Naive thymus-derived CD4-positive, alpha-beta T cell (primary cell): Measurements from ENCODE around the gene SRSF8. TPM values are rescaled to one million over a fixed set of nuclear protein-coding genes. Genes with fewer than 3 reads are reported as not detected.

ENCODE experiments used
- ATAC-seq: fragments of 150-1000 bp; cut with Tn5 transposase; 2 replicates; pipeline ENCODE4 v1.10.0; 2021; ENCODE audit warnings: mild to moderate bottlenecking, moderate library complexity
- CTCF ChIA-PET: fragments of 350-600 bp; sonication (Branson Sonifier 250); formaldehyde crosslinking; loops from one replicate; lab custom pipeline; 2021; ENCODE audit warnings: antibody characterized with exemption; lab: Charles Lee
- POLR2A ChIA-PET: fragments of 350-600 bp; sonication (Branson Sonifier 250); formaldehyde crosslinking; loops from one replicate; lab custom pipeline; 2021; ENCODE audit warnings: antibody characterized with exemption, inconsistent platforms; lab: Charles Lee
- DNase-seq, 9 donors: peaks; one replicate each; pipeline versions ENCODE4 v3.0.0 to v3.0.0-alpha.2; 2020 to 2022; ENCODE audit warnings: mixed read lengths in 1 of 9
- H3K27ac ChIP-seq: one replicate; pipeline ENCODE4 v1.7.0; 2013; ENCODE audit warnings: mild to moderate bottlenecking, low read depth, low read length, moderate library complexity
- H3K27me3 ChIP-seq, 2 donors: one replicate each; pipeline ENCODE4 v1.7.0; 2013; ENCODE audit warnings: low read length in 2 of 2, mild to moderate bottlenecking in 2 of 2, moderate library complexity in 2 of 2; ENCODE audit not compliant: control insufficient read depth in 2 of 2, insufficient read depth in 2 of 2
- H3K36me3 ChIP-seq, 3 experiments: 1 replicate in 2 of 3; 2 replicates in 1 of 3; pipeline ENCODE4 v1.7.0; 2013; ENCODE audit warnings: low read length in 3 of 3, mild to moderate bottlenecking in 3 of 3, moderate library complexity in 1 of 3; ENCODE audit not compliant: insufficient read depth in 3 of 3, control insufficient read depth in 2 of 3
- H3K4me1 ChIP-seq, 2 donors: one replicate each; pipeline ENCODE4 v1.7.0; 2013; ENCODE audit warnings: low read length in 2 of 2, mild to moderate bottlenecking in 2 of 2, moderate library complexity in 1 of 2; ENCODE audit not compliant: control insufficient read depth in 2 of 2, insufficient read depth in 2 of 2
- H3K4me3 ChIP-seq: 2 replicates; pipeline ENCODE4 v1.7.0; 2013; ENCODE audit warnings: mild to moderate bottlenecking, low read length
- H3K9me3 ChIP-seq, 3 experiments: 1 replicate in 2 of 3; 2 replicates in 1 of 3; pipeline ENCODE4 v1.7.0; 2013; ENCODE audit warnings: low read length in 3 of 3; ENCODE audit not compliant: control insufficient read depth in 2 of 3
- H3K27ac Mint-ChIP-seq, 9 donors: one replicate each; pipeline ENCODE4 v1.8.0; 2020 to 2022; ENCODE audit warnings: mixed read lengths in 9 of 9, mild to moderate bottlenecking in 8 of 9, moderate library complexity in 5 of 9, inconsistent platforms in 2 of 9
- H3K27me3 Mint-ChIP-seq, 5 donors: one replicate each; pipeline ENCODE4 v1.8.0; 2021 to 2022; ENCODE audit warnings: mixed read lengths in 5 of 5, mild to moderate bottlenecking in 1 of 5
- H3K36me3 Mint-ChIP-seq, 5 donors: one replicate each; pipeline ENCODE4 v1.8.0; 2020 to 2022; ENCODE audit warnings: mixed read lengths in 5 of 5, mild to moderate bottlenecking in 3 of 5, inconsistent platforms in 1 of 5
- H3K4me1 Mint-ChIP-seq, 7 donors: one replicate each; pipeline ENCODE4 v1.8.0; 2020 to 2022; ENCODE audit warnings: mixed read lengths in 7 of 7, mild to moderate bottlenecking in 3 of 7, inconsistent platforms in 1 of 7
- H3K4me3 Mint-ChIP-seq, 10 donors: one replicate each; pipeline ENCODE4 v1.8.0; 2020 to 2022; ENCODE audit warnings: mild to moderate bottlenecking in 10 of 10, mixed read lengths in 10 of 10, moderate library complexity in 6 of 10, inconsistent platforms in 2 of 10
- H3K9me3 Mint-ChIP-seq, 11 donors: one replicate each; pipeline ENCODE4 v1.8.0; 2020 to 2022; ENCODE audit warnings: mixed read lengths in 11 of 11, mild to moderate bottlenecking in 4 of 11, inconsistent platforms in 1 of 11, moderate library complexity in 1 of 11
- intact Hi-C, 2 donors: fragments of 100-400 bp; cut with micrococcal nuclease; formaldehyde crosslinking; loops; one replicate each; pipeline ENCODE4 v1.15.1; 2023
- polyA plus RNA-seq, 2 donors: library from polyadenylated mRNA; unstranded; fragments of 300-500 nt; fragmentation: Illumina TruSeq; gene quantifications; one replicate each; pipeline ENCODE4 v1.2.3, GENCODE V29; 2021
- total RNA-seq, 6 experiments: library from RNA in 5 of 6; stranded (reverse) in 5 of 6; gene quantifications; 1 replicate in 5 of 6; 2 replicates in 1 of 6; pipeline ENCODE4 v1.2.3 and lab custom pipeline; 2021 to 2026

SRSF8 gene
- total and polyA plus RNA-seq, 7 experiments from 2014 or later = 42.3 to 116 (median 86.2) TPM

DNA sequence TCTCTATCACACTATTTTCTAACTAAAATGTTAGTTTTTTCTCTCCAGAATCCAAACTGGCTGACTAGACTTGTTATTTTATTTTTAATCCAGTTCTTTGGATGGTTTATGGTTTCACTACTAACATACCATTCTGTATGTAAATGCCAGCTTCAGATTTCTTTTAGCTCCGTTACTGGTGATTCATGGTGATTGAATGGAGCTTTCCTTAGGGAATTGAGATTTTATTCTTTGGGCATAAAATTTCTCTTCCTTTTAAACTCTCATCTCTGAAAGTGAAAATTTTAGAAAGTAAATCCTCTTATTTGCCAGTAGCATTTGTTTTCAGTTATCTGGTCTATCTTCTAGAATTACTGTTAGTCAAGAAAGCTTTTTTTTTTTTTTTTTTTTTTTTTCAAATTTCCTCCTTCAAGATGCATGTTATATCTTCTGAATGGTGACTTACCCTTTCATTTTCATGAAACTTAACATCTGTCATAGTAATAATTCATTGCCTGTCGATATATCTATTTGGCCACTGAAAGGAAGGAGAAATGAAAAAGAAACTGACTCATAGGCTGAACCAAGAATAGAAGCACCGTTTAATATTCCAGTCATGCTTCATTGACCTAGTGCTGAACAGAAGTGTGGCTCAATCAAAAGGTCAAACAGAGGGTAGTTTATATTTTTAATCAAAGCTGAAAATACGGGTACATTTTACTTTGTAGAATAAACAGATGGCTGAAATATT, 29.3 kb downstream of the SRSF8 start:
- no peaks in the 10 kb centered on the region for H3K9me3 ChIP-seq
- peak overlapping the region in 1 of 10 donors; percentile 66 for H3K4me3 Mint-ChIP-seq
- H3K4me1 Mint-ChIP-seq = peaks cover 28 to 60% (median 39%) of the 10 kb centered on the region in 7 donors
- H3K36me3 Mint-ChIP-seq = peaks cover 7 to 36% (median 12%) of the 10 kb centered on the region in 5 donors
- H3K27me3 Mint-ChIP-seq = no peaks in the 10 kb centered on the region
- POLR2A ChIA-PET = interaction anchor here (0.8 kb wide), 1 partner anchor 31 kb away, joined by 3 read pairs; no protein-coding TSS in a partner anchor
- no peak overlapping the region for H3K4me3 ChIP-seq
- H3K36me3 ChIP-seq = no peaks in the 10 kb centered on the region
- H3K27me3 ChIP-seq = no peaks in the 10 kb centered on the region
- peak; percentile 47 for ATAC-seq
- H3K27ac ChIP-seq = no peak overlapping the region
- no peak for DNase-seq
- H3K27ac Mint-ChIP-seq = no peak overlapping the region
- peaks cover 2 to 24% of the 10 kb centered on the region in 2 donors for H3K4me1 ChIP-seq
- intact Hi-C loops = no loop called here
- H3K9me3 Mint-ChIP-seq = peaks cover 0 to 2% (median 0%) of the 10 kb centered on the region in 11 donors
- CTCF ChIA-PET = interaction anchor here (0.6 kb wide), 2 partner anchors 504 to 1329 kb away, joined by 3 read pairs; no protein-coding TSS in a partner anchor

- ChIA-PET POLR2A (no interaction called here), CTCF (no interaction called here)
- Mint-ChIP-seq H3K4me3 (no peak overlapping the region), H3K36me3 (peaks cover 7 to 41% (median 14%) of the 10 kb centered on the region in 5 donors), H3K4me1 (peaks cover 16 to 50% (median 28%) of the 10 kb centered on the region in 7 donors), H3K27me3 (no peaks in the 10 kb centered on the region), H3K9me3 (peaks cover 0 to 2% (median 0%) of the 10 kb centered on the region in 11 donors), H3K27ac (no peak overlapping the region)
- H3K9me3 ChIP-seq = no peaks in the 10 kb centered on the region
- peaks cover 0 to 18% of the 10 kb centered on the region in 2 donors for H3K4me1 ChIP-seq
- ATAC-seq = no peak
- intact Hi-C loops = no loop called here
- no peak overlapping the region for H3K4me3 ChIP-seq
- no peaks in the 10 kb centered on the region for H3K36me3 ChIP-seq
- DNase-seq = no peak
- H3K27ac ChIP-seq = no peak overlapping the region
- no peaks in the 10 kb centered on the region for H3K27me3 ChIP-seq
Measured at GRCh38 chr11:95097209-95097608, 30.5 kb downstream of the SRSF8 start.

- CTCF ChIA-PET = interaction anchor here (0.7 kb wide), 1 partner anchor 1267 kb away, joined by 3 read pairs; no protein-coding TSS in a partner anchor
- Mint-ChIP-seq H3K36me3 (peaks cover 7 to 42% (median 21%) of the 10 kb centered on the region in 5 donors), H3K27me3 (no peaks in the 10 kb centered on the region)
Measured at GRCh38 chr11:95098826-95099225, 32.1 kb downstream of the SRSF8 start.

DNA sequence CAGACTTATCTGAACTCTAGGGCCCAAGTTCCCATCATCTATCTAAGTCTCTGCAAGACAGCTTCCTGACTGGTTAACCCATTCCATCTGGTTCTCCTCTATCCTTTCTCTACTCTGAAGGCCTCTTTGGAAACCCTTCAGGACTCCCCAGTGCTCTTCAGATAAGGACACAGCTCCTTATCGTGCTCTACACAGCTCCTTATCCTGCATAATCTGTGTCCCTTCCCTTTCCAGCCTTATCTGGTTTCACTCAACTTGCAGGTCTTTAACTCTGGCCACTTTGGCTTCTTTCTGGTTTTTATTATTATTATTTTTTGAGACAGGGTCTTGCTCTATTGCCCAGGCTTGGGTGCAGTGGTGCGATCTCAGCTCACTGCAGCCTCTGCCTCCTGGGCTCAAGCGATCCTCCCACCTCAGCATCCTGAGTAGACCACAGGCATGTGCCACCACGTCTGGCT, 33.5 kb downstream of the SRSF8 start:
- intact Hi-C loops = loop anchor here in 1 of 2 donors (1.0 kb wide), 1 partner anchor 11 kb away; the partner anchor contains the start of gene ENDOD1
- Mint-ChIP-seq H3K27ac (no peak overlapping the region), H3K9me3 (peaks cover 0 to 2% (median 0%) of the 10 kb centered on the region in 11 donors), H3K4me1 (peaks cover 9 to 31% (median 19%) of the 10 kb centered on the region in 7 donors), H3K4me3 (no peak overlapping the region), H3K27me3 (no peaks in the 10 kb centered on the region), H3K36me3 (peaks cover 7 to 38% (median 21%) of the 10 kb centered on the region in 5 donors)
- no peaks in the 10 kb centered on the region for H3K36me3 ChIP-seq
- H3K4me1 ChIP-seq = peaks cover 0 to 11% of the 10 kb centered on the region in 2 donors
- H3K9me3 ChIP-seq = no peaks in the 10 kb centered on the region
- no peak for DNase-seq
- CTCF ChIA-PET = interaction anchor here (0.6 kb wide), 1 partner anchor 18 kb away, joined by 4 read pairs; no protein-coding TSS in a partner anchor
- no peaks in the 10 kb centered on the region for H3K27me3 ChIP-seq
- no peak overlapping the region for H3K27ac ChIP-seq
- no peak for ATAC-seq
- no peak overlapping the region for H3K4me3 ChIP-seq
- POLR2A ChIA-PET = no interaction called here

More at GRCh38 chr11:95098826-95099225, 32.1 kb downstream of the SRSF8 start:
- Mint-ChIP-seq H3K27ac (no peak overlapping the region), H3K9me3 (peaks cover 0 to 2% (median 0%) of the 10 kb centered on the region in 11 donors), H3K4me1 (peaks cover 6 to 36% (median 21%) of the 10 kb centered on the region in 7 donors), H3K4me3 (no peak overlapping the region)
- no peak overlapping the region for H3K4me3 ChIP-seq
- H3K27ac ChIP-seq = no peak overlapping the region
- peaks cover 0 to 11% of the 10 kb centered on the region in 2 donors for H3K4me1 ChIP-seq
- H3K36me3 ChIP-seq = no peaks in the 10 kb centered on the region
- H3K27me3 ChIP-seq = no peaks in the 10 kb centered on the region
- intact Hi-C loops = no loop called here
- DNase-seq (no peak), ATAC-seq (no peak)
- no peaks in the 10 kb centered on the region for H3K9me3 ChIP-seq
- POLR2A ChIA-PET = interaction anchor here (0.9 to 1.6 kb wide), 2 partner anchors 9 to 18 kb away, joined by 3 to 7 read pairs; partner anchors contain the start of gene ENDOD1

- H3K9me3 ChIP-seq = no peaks in the 10 kb centered on the region
- no peak overlapping the region for H3K4me3 ChIP-seq
- Mint-ChIP-seq H3K4me1 (peaks cover 8 to 24% (median 19%) of the 10 kb centered on the region in 7 donors), H3K4me3 (no peak overlapping the region), H3K9me3 (peaks cover 0 to 2% (median 0%) of the 10 kb centered on the region in 11 donors), H3K36me3 (peaks cover 7 to 40% (median 21%) of the 10 kb centered on the region in 5 donors), H3K27ac (no peak overlapping the region), H3K27me3 (no peaks in the 10 kb centered on the region)
- peaks cover 0 to 6% of the 10 kb centered on the region in 2 donors for H3K4me1 ChIP-seq
- intact Hi-C loops = loop anchor here in 1 of 2 donors (1.0 kb wide), 1 partner anchor 12 kb away; the partner anchor contains the start of gene ENDOD1
- H3K36me3 ChIP-seq = no peaks in the 10 kb centered on the region
- ChIA-PET POLR2A (interaction anchor here (0.6 kb wide), 1 partner anchor 10 kb away, joined by 3 read pairs; no protein-coding TSS in a partner anchor), CTCF (no interaction called here)
- ATAC-seq (no peak), DNase-seq (no peak)
- no peak overlapping the region for H3K27ac ChIP-seq
- no peaks in the 10 kb centered on the region for H3K27me3 ChIP-seq
Measured at GRCh38 chr11:95100856-95101507, 34.3 kb downstream of the SRSF8 start.

GRCh38 chr11:95101935-95102334, 35.2 kb downstream of the SRSF8 start:
- ChIA-PET POLR2A (interaction anchor here (1.2 to 1.5 kb wide), 2 partner anchors 12 to 32 kb away, joined by 3 to 4 read pairs; partner anchors contain the start of gene ENDOD1), CTCF (no interaction called here)
- DNase-seq = no peak
- peaks cover 4 to 20% (median 15%) of the 10 kb centered on the region in 7 donors for H3K4me1 Mint-ChIP-seq
- peaks cover 0 to 2% (median 0%) of the 10 kb centered on the region in 11 donors for H3K9me3 Mint-ChIP-seq
- intact Hi-C loops = no loop called here
- Histone ChIP-seq H3K27me3 (no peaks in the 10 kb centered on the region), H3K27ac (no peak overlapping the region), H3K9me3 (no peaks in the 10 kb centered on the region), H3K4me1 (no peaks in the 10 kb centered on the region), H3K4me3 (no peak overlapping the region), H3K36me3 (no peaks in the 10 kb centered on the region)
- no peak overlapping the region for H3K27ac Mint-ChIP-seq
- H3K4me3 Mint-ChIP-seq = no peak overlapping the region
- no peaks in the 10 kb centered on the region for H3K27me3 Mint-ChIP-seq
- H3K36me3 Mint-ChIP-seq = peaks cover 7 to 46% (median 21%) of the 10 kb centered on the region in 5 donors
- no peak for ATAC-seq
